Cerebellar cortex (tissue), 1 donor: ENCODE data around the gene MEX3A.

Source experiments
- DNase-seq: peaks from one replicate; pipeline ENCODE4 v3.0.0-alpha.2; 2015; ENCODE audit warnings: low spot score

The MEX3A gene

GRCh38 chr1:156102633-156103511, 20.6 kb upstream of the MEX3A start:
- DNase-seq, result no peak

- no peak for DNase-seq
Observed at GRCh38 chr1:156101880-156102279, 19.6 kb upstream of the MEX3A start.

- DNase-seq, result no peak
Observed at GRCh38 chr1:156100205-156100995, 18.1 kb upstream of the MEX3A start.

- DNase-seq, result no peak
Observed at GRCh38 chr1:156099282-156099681, 17.0 kb upstream of the MEX3A start.

- DNase-seq, result no peak
Observed at GRCh38 chr1:156098784-156099183, 16.5 kb upstream of the MEX3A start.

- DNase-seq, result no peak
Observed at GRCh38 chr1:156097499-156098178, 15.4 kb upstream of the MEX3A start.

GRCh38 chr1:156096640-156097391, 14.6 kb upstream of the MEX3A start:
- peak; percentile 78 for DNase-seq

- DNase-seq, result no peak
Observed at GRCh38 chr1:156095906-156096508, 13.7 kb upstream of the MEX3A start.

- DNase-seq, result no peak
Observed at GRCh38 chr1:156091610-156092009, 9.3 kb upstream of the MEX3A start.

GRCh38 chr1:156090840-156091188, 8.5 kb upstream of the MEX3A start:
- DNase-seq, result peak; percentile 94

- DNase-seq, result no peak
Observed at GRCh38 chr1:156090138-156090839, 8.0 kb upstream of the MEX3A start.

GRCh38 chr1:156089704-156090103, 7.4 kb upstream of the MEX3A start:
- no peak for DNase-seq

- no peak for DNase-seq
Observed at GRCh38 chr1:156086256-156086662, 4.0 kb upstream of the MEX3A start.

- DNase-seq, result no peak
Observed at GRCh38 chr1:156083800-156084790, 1.8 kb upstream of the MEX3A start.

- no peak for DNase-seq
Observed at GRCh38 chr1:156081917-156082308, 352 bp downstream of the MEX3A start.

GRCh38 chr1:156081180-156081916, 917 bp downstream of the MEX3A start:
- no peak for DNase-seq

- DNase-seq, result no peak
Observed at GRCh38 chr1:156080863-156081179, 1.4 kb downstream of the MEX3A start.

GRCh38 chr1:156080241-156080862, 1.9 kb downstream of the MEX3A start:
- no peak for DNase-seq

GRCh38 chr1:156079762-156080161, 2.5 kb downstream of the MEX3A start:
- DNase-seq, result no peak
